SW480 (cell line): Measurements from ENCODE around the gene HIPK2.
"Not testable (repeated sequence)": the region's sequence is repeated elsewhere in the genome, so short reads cannot be mapped to it uniquely, and the experiment has no call there.

Source experiments
- DNase-seq: peaks from one replicate; pipeline ENCODE4 v3.0.0-alpha.2; 2016; ENCODE audit warnings: low spot score

Gene HIPK2

DNA sequence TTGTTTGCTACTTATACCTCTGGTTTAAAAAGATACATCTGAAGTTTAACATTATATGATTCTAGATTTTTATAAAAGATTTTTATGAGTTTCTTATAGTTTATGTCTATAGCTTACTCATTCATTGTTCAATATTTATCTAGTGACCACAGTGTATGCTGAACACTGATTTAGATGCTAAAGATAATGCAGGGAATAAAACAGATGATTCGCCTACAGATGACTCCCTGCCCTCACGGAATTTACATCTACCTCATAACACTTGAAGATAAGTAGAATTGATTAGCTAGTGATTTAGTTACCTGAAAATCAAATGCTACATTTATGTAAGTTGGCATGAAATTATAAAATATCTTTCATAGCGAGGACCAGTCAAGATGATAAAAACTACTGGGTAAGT is 105.8 kb downstream of the HIPK2 start:
- no peak for DNase-seq

DNA sequence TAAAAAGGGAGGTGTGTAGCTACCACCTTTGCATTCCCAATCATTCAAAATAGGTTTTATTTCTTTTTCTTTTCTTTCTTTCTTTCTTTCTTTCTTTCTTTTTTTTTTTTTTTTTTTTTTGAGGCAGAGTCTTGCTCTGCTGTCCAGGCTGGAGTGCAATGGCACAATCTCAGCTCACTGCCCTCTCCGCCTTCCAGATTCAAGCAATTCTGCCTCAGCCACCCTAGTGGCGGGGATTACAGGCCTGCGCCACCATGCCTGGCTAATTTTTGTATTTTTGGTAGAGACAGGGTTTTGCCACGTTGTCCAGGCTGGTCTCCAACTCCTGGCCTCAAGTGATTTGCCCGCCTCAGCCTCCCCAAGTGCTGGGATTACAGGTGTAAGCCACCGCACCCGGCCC is 107.1 kb downstream of the HIPK2 start:
- not testable (repeated sequence) for DNase-seq

DNA sequence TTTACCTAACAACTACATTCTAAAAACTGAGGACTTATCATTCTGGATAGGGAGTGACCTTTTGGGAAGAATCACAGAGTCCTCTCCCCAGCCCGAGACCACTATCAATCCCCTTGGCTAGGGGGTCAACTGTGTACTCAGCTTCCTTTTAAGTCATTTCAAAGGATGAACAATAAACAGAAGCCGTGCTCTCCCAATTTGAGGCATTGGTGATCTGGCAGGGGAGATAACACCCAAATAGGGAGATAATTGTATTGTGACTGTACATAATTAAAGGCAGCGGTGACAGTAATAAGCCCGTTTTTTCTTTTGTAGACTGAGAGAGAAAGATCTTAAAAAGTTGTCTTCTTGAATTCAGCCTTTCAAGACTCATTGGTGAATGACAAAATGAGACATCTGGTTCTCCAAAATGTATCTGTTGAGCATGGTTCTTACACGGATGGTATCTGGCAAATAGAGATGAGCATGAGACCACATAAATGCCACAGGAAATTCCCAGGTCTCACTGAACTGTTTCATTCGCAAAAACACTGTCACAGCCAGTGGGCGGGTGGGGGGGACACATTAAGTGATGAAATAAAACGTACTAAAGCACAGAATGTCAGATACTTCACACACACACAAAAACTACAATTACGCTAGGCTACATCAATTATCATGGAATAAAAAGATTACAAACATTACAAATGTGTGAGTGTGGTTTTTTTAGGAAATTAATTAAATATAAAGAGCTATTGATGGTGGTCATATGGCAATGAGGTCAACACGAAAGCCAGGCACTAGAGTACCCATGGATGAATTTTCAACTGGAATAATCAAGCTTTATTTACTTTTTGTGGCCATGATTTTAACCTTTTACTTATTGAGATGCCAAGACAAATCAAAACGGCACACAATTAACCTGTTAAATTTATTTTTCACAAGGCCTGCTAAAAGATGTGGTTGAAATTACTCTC is 108.4 kb downstream of the HIPK2 start:
- DNase-seq, result no peak

DNA sequence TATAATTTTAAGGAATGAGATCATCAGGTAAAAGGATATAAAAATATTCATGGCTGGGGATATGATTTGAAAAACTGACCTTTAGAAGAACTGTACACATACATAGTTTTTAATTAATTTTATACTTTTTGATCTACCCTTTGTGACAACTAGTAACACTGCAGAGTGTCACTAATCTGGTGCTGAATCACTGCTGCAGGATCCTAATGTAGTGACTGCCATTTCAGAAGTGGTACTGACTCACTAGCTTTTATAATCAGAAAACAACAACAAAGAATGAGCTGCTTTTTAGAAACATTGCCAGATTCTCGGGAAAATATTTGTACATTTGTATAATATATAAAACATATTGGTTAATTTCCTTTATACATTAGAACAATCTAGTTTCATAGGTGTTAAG is 110.4 kb downstream of the HIPK2 start:
- no peak for DNase-seq

DNA sequence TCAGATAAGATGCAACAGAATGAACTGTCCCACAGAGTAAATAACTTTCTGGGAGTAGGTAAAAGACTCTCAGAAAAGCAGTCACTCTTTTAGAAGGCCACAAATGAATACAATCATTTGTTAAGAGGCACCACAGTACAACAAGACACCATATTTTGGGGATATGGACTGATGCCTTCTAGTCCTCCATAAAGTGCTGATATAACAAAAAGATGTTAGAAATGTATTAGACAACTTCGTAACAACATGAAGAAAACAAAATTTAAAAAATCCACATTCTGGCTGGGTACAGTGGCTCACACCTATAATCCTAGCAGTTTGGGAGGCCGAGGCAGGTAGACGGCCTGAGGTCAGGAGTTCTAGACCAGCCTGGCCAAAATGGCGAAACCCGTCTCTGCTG is 111.3 kb downstream of the HIPK2 start:
- DNase-seq, result no peak

DNA sequence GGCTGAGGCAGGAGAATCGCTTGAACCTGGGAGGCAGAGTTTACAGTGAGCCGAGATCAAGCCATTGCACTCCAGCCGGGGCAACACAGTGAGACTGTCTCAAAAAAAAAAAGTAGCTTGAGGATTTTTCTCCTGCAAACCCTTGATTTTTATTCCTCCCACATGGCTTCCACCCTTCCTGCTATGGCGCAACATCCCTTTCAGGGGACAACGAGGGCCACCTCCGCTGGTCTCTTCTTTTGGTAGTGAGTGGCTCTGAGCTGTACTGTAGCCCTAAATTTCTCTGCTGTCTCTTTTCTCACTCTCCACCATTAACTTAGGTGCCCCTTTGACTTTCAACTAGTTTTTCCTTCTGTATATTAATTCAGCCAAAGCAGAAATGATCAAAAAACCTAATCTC is 113.4 kb downstream of the HIPK2 start:
- no peak for DNase-seq

DNA sequence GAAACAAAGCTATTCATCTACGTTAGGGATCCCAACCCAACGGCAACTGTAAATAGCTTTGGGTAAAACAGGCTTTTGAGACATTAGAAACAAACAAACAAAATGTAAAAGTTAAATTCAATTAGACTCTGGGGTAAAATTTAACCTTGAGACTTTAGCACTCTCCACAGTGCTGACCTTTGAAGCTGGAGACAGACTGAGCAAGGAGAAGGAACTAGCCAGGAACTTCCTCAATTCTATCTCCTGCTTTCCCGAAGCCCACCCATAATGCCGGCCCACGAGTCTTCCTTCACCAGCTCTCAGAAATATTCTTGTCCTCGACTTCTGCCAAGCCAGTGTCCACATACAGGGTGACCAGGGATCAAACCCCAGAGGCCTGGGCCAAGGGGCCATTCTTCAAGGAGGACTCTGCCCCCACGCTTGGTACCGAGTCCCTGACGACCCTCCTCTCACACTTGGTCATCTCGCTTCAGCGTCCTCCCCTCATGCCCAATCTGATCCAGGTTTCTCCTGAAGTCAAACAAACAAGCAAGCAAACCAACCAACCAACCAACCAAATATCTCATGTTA is 114.1 kb downstream of the HIPK2 start:
- DNase-seq, result no peak

DNA sequence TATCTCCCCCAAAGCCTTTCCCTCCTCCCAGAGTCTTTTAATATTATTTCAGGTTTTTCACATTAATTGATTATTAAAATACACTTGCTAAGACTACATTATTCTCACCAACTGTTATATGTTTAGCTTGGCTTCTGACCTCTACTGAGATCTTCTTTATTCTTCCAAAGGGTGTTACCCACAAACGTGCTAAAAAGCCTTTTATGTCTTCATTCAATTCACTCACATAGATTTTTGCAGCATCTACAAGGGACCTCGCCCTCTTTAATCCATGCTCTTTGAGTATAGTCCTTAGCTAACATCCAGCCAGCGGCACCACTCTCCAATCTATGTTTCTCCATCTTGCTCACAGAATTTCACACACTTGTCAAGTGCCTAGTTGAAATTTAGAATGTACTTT is 115.9 kb downstream of the HIPK2 start:
- DNase-seq, result no peak

DNA sequence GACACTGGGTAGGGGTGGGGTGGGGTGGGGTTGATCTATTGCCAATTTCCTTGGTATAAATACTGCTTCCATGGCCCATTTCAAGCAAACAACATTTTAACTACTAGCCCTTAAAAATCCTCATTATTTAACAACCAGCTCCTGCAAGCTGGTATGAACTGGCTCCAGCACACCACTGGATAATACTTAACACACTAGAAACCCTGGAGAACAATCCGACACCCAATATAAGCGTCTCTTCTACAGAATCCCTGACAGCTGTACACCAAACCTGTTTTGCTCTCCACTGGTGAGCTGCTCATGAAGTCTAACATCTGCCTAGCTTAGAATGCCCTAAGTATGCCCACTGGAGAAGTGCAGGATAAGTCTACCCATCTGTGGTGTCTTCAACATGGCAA is 116.8 kb downstream of the HIPK2 start:
- no peak for DNase-seq

DNA sequence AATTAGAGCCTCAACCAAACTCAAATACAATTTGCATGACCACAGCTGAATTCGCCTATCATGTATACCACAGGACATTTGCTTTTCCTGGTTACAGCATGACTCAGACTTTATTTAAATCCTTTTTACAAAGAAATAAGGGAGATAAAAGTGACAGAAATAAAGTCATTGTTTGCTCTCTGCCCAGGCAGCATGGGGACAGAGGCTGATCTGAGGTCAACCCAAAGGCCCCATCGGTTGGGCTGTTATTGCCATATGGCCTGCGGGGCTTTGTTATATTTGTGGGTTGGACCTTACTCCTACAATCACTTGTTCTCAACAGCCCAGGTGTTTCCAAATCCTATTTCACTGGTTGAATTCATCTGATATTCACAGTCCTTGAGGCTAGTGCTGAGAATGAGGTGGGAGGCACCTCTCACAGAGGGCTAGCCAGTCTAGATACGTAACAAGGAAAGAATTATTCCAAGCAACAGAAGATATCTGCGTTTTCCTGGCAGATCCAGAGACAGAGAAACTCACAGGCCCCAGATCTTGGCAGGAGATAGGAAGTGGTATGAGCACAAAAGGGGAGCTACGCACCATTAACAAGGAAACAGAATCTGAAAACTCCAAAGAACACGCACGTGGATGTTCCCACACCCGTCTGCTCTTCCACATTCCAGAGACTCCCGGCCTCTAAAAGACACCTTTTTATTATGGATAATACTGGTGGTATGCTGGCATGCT is 117.3 kb downstream of the HIPK2 start:
- DNase-seq, result peak; percentile 69

DNA sequence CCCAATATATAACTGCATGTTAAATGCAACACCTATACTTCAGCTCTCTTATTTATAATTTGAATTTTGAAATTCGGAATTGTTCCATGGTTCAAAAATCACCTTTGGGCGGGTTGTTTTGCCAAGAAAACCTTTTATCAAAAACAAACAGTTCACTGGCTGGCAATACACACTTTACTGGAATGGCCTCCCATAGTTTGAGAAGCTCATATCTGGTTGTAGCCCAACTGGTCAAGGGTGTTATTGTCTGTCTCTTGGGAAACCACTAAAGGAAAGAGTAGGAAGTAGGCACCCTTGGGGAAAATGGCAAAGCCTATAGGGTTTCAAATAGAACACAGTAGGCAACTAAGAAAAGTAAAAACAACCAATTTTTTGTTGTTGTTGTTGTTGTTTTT is 117.9 kb downstream of the HIPK2 start:
- DNase-seq, result no peak

DNA sequence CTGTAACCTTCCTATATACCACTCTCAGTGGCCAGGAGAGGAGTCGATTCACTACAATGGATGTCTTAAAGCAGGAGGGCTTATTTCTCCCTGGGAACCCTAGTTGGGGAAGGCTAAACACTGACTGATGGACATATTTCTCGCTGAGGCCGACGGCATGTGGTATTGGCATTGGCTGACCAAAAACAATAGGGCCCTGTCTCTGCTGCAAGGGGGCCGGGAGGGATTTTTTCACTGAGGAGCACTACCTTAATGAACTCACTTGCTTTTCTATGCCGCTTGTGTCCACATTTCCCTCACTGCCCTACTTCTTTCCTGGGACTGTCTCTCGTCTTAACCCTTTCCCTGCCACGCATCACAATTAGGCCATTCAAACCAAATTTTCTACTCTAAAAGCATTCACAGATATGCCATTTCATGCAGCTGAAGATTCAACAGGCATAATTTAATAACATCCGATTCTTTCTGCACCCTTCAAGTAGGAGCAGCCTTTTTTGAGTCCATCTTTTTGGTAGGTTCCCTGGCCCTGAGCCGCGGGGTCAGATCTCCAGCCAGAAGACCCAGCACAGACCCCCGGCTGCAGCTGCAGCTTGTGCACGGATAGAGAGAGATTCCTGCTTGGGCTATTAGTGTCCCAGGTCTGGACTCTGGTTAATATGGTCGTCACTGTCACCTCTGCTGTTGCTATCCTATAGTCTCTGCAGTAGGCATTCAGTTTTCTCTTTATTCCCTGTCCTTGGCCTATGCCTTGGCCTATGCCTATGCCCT is 118.7 kb downstream of the HIPK2 start:
- DNase-seq, result no peak

DNA sequence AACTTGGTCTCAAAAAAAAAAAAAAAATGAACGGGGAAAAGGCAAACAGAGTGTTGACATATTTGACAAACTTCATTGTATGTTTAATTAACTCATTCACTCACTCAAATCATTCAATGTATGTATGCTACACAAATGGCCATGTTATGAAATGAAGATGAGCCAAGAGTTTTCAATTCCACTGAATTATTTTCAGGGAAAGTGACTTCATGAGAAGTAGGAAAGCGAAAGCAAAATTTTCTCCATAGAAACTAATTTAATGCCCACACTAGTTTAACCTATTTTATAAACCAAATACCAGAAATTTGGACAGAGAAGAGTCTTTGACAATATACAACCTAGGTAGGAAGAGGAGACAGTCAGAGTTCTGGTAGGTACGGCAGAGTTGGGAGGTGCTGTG is 119.5 kb downstream of the HIPK2 start:
- no peak for DNase-seq

DNA sequence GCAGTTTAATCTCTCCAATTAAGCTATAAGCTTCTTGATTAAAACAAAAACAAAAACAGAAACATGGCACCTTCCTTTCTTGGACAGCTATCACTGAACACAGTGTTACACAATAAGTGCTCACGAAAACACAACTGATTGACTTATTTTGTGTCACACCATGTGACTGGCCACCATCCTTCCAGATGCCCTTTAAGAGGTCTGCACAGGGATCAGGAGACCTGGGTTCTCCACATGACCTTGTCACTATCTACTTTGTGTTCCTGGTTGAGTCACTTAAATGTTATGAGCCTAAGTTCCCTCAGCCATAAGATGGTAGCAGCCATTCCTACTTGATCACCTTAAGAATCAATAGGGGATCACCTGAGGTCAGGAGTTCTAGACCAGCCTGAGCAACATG is 120.1 kb downstream of the HIPK2 start:
- DNase-seq, result no peak

DNA sequence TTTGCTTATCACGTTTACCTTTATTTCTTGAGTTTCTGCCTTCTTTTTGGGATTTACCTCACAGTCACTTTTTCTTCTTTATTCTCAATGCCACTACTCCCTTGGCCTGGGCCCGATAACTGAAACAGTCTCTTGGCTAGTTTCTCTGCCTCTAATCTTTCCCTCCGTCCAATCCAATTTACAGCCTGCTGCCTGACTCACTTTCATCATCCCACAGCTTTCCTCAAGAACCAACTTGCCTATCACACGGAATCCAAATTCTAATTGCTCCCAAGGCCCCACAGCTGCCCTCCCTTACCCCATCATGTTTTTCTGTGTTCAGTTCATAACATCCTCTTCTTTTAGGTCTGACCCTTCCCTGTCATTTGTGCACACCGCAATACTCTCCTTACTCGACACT is 121.4 kb downstream of the HIPK2 start:
- DNase-seq, result no peak

DNA sequence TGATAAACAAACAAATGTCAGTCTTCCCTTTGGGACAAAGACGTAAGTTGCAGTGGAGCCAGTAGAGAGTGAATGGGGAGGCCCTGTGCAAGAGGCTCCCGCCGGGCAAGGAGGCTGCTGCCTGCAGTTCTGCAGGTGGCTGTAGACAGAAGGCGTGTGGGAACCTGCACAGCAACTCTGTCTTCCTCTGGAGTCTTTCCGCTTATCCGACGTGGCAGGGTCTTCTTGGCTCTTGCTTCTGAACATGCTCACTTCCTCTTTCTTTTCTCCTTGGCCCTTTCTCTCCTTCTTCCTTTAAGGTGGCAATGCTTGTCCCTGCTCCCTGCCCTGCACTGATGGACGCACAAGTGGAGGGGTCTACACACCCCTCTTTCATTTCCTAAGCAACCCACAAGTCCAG is 122.5 kb downstream of the HIPK2 start:
- DNase-seq, result no peak

DNA sequence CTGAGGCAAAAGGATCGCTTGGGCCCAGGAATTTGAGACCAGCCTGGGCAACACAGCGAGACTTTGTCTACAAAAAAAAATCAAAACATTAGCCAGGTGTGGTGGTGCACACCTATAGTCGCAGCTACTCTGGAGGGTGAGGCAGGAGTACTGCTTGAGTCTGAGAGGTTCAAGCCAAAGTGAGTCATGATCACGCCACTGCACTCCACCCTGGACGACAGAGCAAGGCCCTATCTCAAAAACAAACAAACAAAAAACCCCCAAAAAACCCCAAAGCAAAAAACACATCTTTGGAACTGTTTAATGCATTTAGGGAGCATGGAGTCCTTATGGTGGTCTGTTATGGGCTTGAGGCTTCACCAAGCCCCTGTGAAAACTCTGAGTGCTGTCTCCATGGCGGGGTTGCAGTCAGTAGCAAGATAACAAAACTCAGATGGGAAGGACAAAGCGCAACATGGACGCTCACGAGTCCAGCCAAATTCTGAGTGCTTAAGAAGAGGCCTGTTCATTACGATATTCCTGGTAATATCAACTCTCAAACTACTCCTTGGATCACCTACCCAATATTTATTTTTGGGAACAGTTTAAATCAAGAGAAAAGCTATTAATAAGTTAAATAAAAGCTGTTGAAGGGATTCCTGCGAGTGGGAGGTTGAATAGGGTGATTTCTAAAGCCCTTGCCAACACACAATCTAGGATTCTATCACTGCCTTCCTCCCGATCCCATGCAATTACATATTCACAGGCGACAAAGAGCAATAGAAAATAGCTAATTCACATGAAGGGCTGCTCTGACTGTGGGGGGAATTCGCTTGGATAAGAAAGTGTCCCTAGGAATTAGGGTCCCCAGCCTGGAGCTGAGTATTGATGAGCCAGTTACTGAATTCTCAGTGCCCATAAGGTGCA is 123.3 kb downstream of the HIPK2 start:
- no peak for DNase-seq

DNA sequence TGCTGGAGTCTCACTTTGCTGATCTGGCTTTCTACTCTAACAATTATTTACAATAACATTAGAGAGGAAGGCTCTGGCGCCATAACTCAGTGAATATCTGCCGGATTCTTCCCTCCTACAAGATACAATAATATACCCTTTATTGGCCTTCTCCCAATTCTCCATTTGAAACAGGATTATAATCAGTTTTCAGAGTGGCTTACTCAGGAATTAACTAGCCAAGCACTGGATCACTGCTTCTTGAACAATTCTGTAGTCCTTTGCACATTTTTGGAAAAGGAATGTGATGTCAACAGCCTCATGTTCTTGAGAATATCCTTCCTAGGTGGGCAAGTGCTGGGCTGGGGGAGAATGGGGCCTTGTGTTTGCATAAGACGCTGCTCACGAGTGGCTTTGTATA is 125.9 kb downstream of the HIPK2 start:
- DNase-seq, result no peak

DNA sequence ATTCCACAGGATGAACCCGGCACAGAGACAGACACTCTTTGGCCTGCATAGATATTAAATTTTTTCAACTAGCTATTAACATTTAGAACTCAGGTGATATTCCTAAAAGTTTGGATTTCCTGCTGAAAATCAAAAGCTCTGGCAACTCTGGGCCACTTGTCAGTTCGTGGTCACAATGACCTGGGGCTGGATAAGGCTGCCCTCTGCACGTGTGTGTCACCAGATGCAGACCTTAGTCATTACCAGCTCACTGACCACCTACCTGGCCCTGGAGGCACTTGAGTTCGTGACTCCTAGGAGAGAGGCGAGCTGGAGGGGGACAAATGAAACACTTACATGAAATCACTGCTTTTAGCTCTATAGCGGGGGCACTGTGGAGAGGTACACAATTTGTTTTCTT is 126.5 kb downstream of the HIPK2 start:
- no peak for DNase-seq

DNA sequence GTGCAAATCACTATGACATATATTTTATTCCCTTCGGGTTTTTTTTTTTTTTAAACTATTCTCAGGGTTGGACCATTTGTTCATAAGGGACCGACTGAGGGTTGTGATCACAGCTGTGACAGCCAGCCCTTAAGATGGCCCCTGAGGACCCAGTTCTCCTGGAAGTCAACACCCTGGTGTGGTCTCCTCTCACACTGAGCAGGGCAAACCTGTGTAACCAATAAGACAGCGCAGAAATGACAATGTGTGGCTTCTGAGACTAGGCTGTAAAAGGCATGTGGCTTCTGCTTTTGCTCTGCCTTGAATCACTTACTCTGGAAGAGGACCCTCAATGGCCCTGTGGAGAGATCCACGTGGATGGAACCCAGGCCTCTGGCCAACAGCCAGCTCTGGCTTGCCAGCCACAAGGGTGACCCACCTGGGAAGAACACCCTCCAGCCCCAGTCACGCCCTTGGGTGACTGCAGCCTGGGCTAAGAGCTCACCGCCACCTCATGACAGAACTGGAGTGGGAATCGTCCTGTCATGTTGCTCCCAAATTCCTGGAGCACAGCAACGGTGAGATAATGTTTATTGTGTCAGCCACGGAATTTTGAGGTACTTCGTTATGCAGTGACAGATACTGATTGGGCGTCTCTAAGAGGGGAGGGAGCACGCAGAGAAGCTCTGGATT is 127.2 kb downstream of the HIPK2 start:
- no peak for DNase-seq

DNA sequence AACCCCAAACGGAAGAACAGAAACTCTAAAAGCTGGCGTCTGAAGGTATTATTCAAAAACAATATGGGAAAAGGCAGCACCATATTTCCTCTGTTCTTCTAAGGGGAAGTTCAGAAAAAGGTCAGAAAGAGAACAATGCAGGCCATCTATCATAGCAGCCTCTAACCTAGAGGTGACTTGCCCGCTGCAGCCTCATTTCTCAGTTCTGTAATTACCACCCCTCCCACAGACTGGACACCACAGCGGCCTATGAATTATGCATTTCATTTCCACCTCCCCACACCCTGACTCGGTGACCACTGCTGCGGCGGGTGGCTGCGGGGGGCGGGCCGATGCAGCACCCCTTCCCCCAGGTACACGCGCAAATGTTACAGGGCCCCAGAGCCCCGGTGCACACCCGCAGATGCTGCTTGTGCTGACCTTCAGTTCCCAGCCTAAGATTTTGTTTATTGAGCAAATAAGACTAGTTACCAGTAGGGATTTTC is 128.8 kb downstream of the HIPK2 start:
- no peak for DNase-seq
